Lung (tissue), 12 donors: ENCODE data around the gene ITPRIPL1. TPM values are rescaled to one million over a fixed set of nuclear protein-coding genes. Genes with fewer than 3 reads are reported as not detected.

Experiments
- ATAC-seq: fragments of 200-7000 bp; cut with Tn5 transposase; one replicate; pipeline ENCODE4 v1.9.1; 2020; ENCODE audit warnings: moderate number of reproducible peaks; ENCODE audit not compliant: insufficient read depth, low FRiP score
- DNase-seq, 3 donors: peaks; one replicate each; pipeline ENCODE4 v3.0.0-alpha.2; 2013 to 2017
- H3K27ac ChIP-seq, 2 donors: one replicate each; pipeline ENCODE4 v1.5.1; 2013; ENCODE audit warnings: mild to moderate bottlenecking in 2 of 2, moderate library complexity in 2 of 2, control low read depth in 1 of 2, inconsistent platforms in 1 of 2, low read depth in 1 of 2, low read length in 1 of 2
- H3K27me3 ChIP-seq, 3 donors: one replicate each; pipeline ENCODE4 v1.5.1; 2013; ENCODE audit warnings: low read length in 2 of 3; ENCODE audit not compliant: control insufficient read depth in 3 of 3, insufficient read depth in 3 of 3
- H3K36me3 ChIP-seq, 4 donors: one replicate each; pipeline ENCODE4 v1.5.1; 2013; ENCODE audit warnings: low read length in 4 of 4, mild to moderate bottlenecking in 1 of 4, moderate library complexity in 1 of 4; ENCODE audit not compliant: control insufficient read depth in 4 of 4, insufficient read depth in 4 of 4
- H3K4me1 ChIP-seq, 5 donors: one replicate each; pipeline ENCODE4 v1.5.1; 2013; ENCODE audit warnings: low read length in 5 of 5, mild to moderate bottlenecking in 2 of 5, moderate library complexity in 1 of 5; ENCODE audit not compliant: control insufficient read depth in 5 of 5, insufficient read depth in 5 of 5
- H3K4me3 ChIP-seq: one replicate; pipeline ENCODE4 v1.5.1; 2013; ENCODE audit warnings: mild to moderate bottlenecking, control low read depth, moderate library complexity
- H3K9ac ChIP-seq, 2 donors: one replicate each; pipeline ENCODE4 v1.5.1; 2013; ENCODE audit warnings: low read length in 2 of 2, control low read depth in 1 of 2; ENCODE audit not compliant: insufficient read depth in 1 of 2
- H3K9me3 ChIP-seq, 4 donors: one replicate each; pipeline ENCODE4 v1.5.1; 2013; ENCODE audit warnings: low read length in 3 of 4, mild to moderate bottlenecking in 1 of 4, moderate library complexity in 1 of 4; ENCODE audit not compliant: control insufficient read depth in 4 of 4, insufficient read depth in 3 of 4
- CTCF ChIP-seq: IDR thresholded peaks from 2 replicates; pipeline ENCODE4 v1.5.1; 2012; ENCODE audit warnings: mild to moderate bottlenecking; ENCODE audit errors: control extremely low read depth, extremely low read depth
- WGBS, 2 donors: extraction: QIAGEN DNeasy Blood & Tissue Kit; methylation state at CpG; one replicate each; pipeline ENCODE4 v1.1.7; 2013; 5-methylcytosine and 5-hydroxymethylcytosine counted together
- polyA plus RNA-seq, 2 donors: library from polyadenylated mRNA; stranded (reverse); fragments of 200-250 nt; gene quantifications; one replicate each; pipeline ENCODE4 v1.2.1, GENCODE V29; 2013
- total RNA-seq, 2 donors: library from RNA; depleted of rRNA in 1 of 2; stranded (reverse); fragments of >200 nt in 1 of 2; gene quantifications; one replicate each; pipeline ENCODE4 v1.2.1, GENCODE V29; 2014 to 2021
- donor health status: control.
- donor health status: control.
- donor health status: Bipolar disorder and iron deficiency.
- donor health status: healthy.
- donor health status: DM: yes; HTN: yes; CAD: no.

The ITPRIPL1 gene
- total and polyA plus RNA-seq, 4 donors = 0.33 to 2.2 (median 1.5) TPM

GRCh38 chr2:96342085-96342484, 17.0 kb downstream of the ITPRIPL1 start:
- Histone ChIP-seq H3K4me1 (no peaks in the 10 kb centered on the region), H3K9ac (no peak overlapping the region), H3K9me3 (no peaks in the 10 kb centered on the region), H3K27me3 (no peaks in the 10 kb centered on the region), H3K4me3 (no peak overlapping the region), H3K27ac (no peak overlapping the region), H3K36me3 (peaks cover 0 to 13% (median 3%) of the 10 kb centered on the region in 4 donors)
- 84 to 90% methylated on average over 6 of the region's 6 CpGs for WGBS, 2 donors
- ATAC-seq (no peak), DNase-seq (no peak)
- TF ChIP-seq CTCF = no peak

- ATAC-seq (peak; percentile 34), DNase-seq (no peak)
- Histone ChIP-seq H3K9ac (no peak overlapping the region), H3K4me1 (no peaks in the 10 kb centered on the region), H3K4me3 (no peak overlapping the region), H3K27me3 (no peaks in the 10 kb centered on the region), H3K36me3 (peaks cover 0 to 13% (median 3%) of the 10 kb centered on the region in 4 donors), H3K27ac (no peak overlapping the region), H3K9me3 (no peaks in the 10 kb centered on the region)
- 76 to 89% methylated on average over 5 of the region's 5 CpGs for WGBS, 2 donors
- no peak for TF ChIP-seq CTCF
Observed at GRCh38 chr2:96344011-96344410, 18.9 kb downstream of the ITPRIPL1 start.

GRCh38 chr2:96345438-96345837, 20.3 kb downstream of the ITPRIPL1 start:
- WGBS, 2 donors = 64 to 85% methylated on average over 4 of the region's 4 CpGs
- peaks cover 0 to 13% (median 3%) of the 10 kb centered on the region in 4 donors for H3K36me3 ChIP-seq
- H3K9me3 ChIP-seq = no peaks in the 10 kb centered on the region
- H3K4me3 ChIP-seq = no peak overlapping the region
- no peak for TF ChIP-seq CTCF
- H3K27ac ChIP-seq = no peak overlapping the region
- no peak for ATAC-seq
- no peaks in the 10 kb centered on the region for H3K27me3 ChIP-seq
- no peak for DNase-seq
- no peak overlapping the region for H3K9ac ChIP-seq
- H3K4me1 ChIP-seq = no peaks in the 10 kb centered on the region

GRCh38 chr2:96345868-96346462, 20.8 kb downstream of the ITPRIPL1 start:
- no peaks in the 10 kb centered on the region for H3K4me1 ChIP-seq
- ATAC-seq (no peak), DNase-seq (no peak)
- WGBS, 2 donors = 94% methylated on average over 6 of the region's 6 CpGs
- H3K9ac ChIP-seq = no peak overlapping the region
- no peak overlapping the region for H3K27ac ChIP-seq
- H3K36me3 ChIP-seq = peaks cover 0 to 13% (median 3%) of the 10 kb centered on the region in 4 donors
- H3K9me3 ChIP-seq = no peaks in the 10 kb centered on the region
- H3K4me3 ChIP-seq = no peak overlapping the region
- TF ChIP-seq CTCF = no peak
- no peaks in the 10 kb centered on the region for H3K27me3 ChIP-seq
